NCI-H1092 (cell line): Measurements from ENCODE around the gene BAIAP2.
"Not testable (repeated sequence)": the region's sequence is repeated elsewhere in the genome, so short reads cannot be mapped to it uniquely, and the experiment has no call there.

Experiments used
- DNase-seq: peaks from one replicate; lab custom pipeline; 2025; lab: John Stamatoyannopoulos, UW

Gene BAIAP2

GRCh38 chr17:81069135-81069645 is 34.2 kb downstream of the BAIAP2 start:
- no peak for DNase-seq

- no peak for DNase-seq
Measured at GRCh38 chr17:81070541-81071246, 35.7 kb downstream of the BAIAP2 start.

- no peak for DNase-seq
Measured at GRCh38 chr17:81071761-81072741, 37.1 kb downstream of the BAIAP2 start.

- no peak for DNase-seq
Measured at GRCh38 chr17:81073967-81074839, 39.3 kb downstream of the BAIAP2 start.

- DNase-seq, result no peak
Measured at GRCh38 chr17:81074875-81075274, 39.9 kb downstream of the BAIAP2 start.

- DNase-seq, result no peak
Measured at GRCh38 chr17:81075307-81075706, 40.4 kb downstream of the BAIAP2 start.

GRCh38 chr17:81076141-81076679 is 41.3 kb downstream of the BAIAP2 start:
- no peak for DNase-seq

- not testable (repeated sequence) for DNase-seq
Measured at GRCh38 chr17:81078026-81078913, 43.3 kb downstream of the BAIAP2 start.

GRCh38 chr17:81080019-81080418 is 45.1 kb downstream of the BAIAP2 start:
- no peak for DNase-seq

GRCh38 chr17:81081222-81082176 is 46.5 kb downstream of the BAIAP2 start:
- no peak for DNase-seq

- DNase-seq, result no peak
Measured at GRCh38 chr17:81082177-81083073, 47.5 kb downstream of the BAIAP2 start.

- DNase-seq, result no peak
Measured at GRCh38 chr17:81083125-81083765, 48.3 kb downstream of the BAIAP2 start.

- no peak for DNase-seq
Measured at GRCh38 chr17:81084680-81085419, 49.9 kb downstream of the BAIAP2 start.

- DNase-seq, result no peak
Measured at GRCh38 chr17:81085420-81085911, 50.5 kb downstream of the BAIAP2 start.

GRCh38 chr17:81086789-81087551 is 52.0 kb downstream of the BAIAP2 start:
- DNase-seq, result no peak
